ENCODE measurements around the gene PARK7. TPM values are rescaled to one million over a fixed set of nuclear protein-coding genes. Genes with fewer than 3 reads are reported as not detected.
"Not testable (repeated sequence)": the region's sequence is repeated elsewhere in the genome, so short reads cannot be mapped to it uniquely, and the experiment has no call there.

Gene PARK7
- total RNA-seq, 6 experiments from 2014 or later = 331 to 377 (median 362) TPM

GRCh38 chr1:7962014-7962335 lies 464 bp downstream of the PARK7 start:
- Mint-ChIP-seq H3K9me3 (no peaks in the 10 kb centered on the region), H3K27me3 (ENCODE audit: insufficient read depth) (no peaks in the 10 kb centered on the region; the same call in 1 of the 2 replicates), H3K4me1 (ENCODE audit: low read depth) (peaks cover 24% of the 10 kb centered on the region), H3K36me3 (ENCODE audit: low read depth) (peaks cover 21% of the 10 kb centered on the region), H3K4me3 (peak overlapping the region; percentile 99), H3K27ac (peak overlapping the region; percentile 94)
- no peak for DNase-seq
- TF ChIP-seq CTCF (IDR thresholded peaks at IDR 0.05) = no peak

- H3K27ac Mint-ChIP-seq = peak overlapping the region; percentile 94
- H3K27me3 Mint-ChIP-seq (ENCODE audit: insufficient read depth) = no peaks in the 10 kb centered on the region; the same call in 1 of the 2 replicates
- no peak for DNase-seq
- H3K4me3 Mint-ChIP-seq = peak overlapping the region; percentile 99
- H3K36me3 Mint-ChIP-seq (ENCODE audit: low read depth) = peaks cover 25% of the 10 kb centered on the region
- no peaks in the 10 kb centered on the region for H3K9me3 Mint-ChIP-seq
- no peak for TF ChIP-seq CTCF (IDR thresholded peaks at IDR 0.05)
- peaks cover 19% of the 10 kb centered on the region for H3K4me1 Mint-ChIP-seq (ENCODE audit: low read depth)
Measured at GRCh38 chr1:7962636-7963377, 1.3 kb downstream of the PARK7 start.

- H3K27ac Mint-ChIP-seq; H3K4me3 Mint-ChIP-seq; H3K9me3 Mint-ChIP-seq; DNase-seq; H3K27me3 Mint-ChIP-seq (ENCODE audit: insufficient read depth): not testable (repeated sequence)
- Mint-ChIP-seq H3K4me1 (ENCODE audit: low read depth) (peaks cover 19% of the 10 kb centered on the region), H3K36me3 (ENCODE audit: low read depth) (peaks cover 25% of the 10 kb centered on the region)
Measured at GRCh38 chr1:7963378-7963730, 1.8 kb downstream of the PARK7 start.

GRCh38 chr1:7963841-7964240 lies 2.3 kb downstream of the PARK7 start:
- not testable (repeated sequence) for DNase-seq; H3K4me3 Mint-ChIP-seq; H3K27ac Mint-ChIP-seq; H3K9me3 Mint-ChIP-seq; H3K27me3 Mint-ChIP-seq (ENCODE audit: insufficient read depth)
- Mint-ChIP-seq H3K4me1 (ENCODE audit: low read depth) (peaks cover 19% of the 10 kb centered on the region), H3K36me3 (ENCODE audit: low read depth) (peaks cover 26% of the 10 kb centered on the region)

- Mint-ChIP-seq H3K36me3 (ENCODE audit: low read depth) (peaks cover 32% of the 10 kb centered on the region), H3K27ac (no peak overlapping the region; the same call in 1 of the 2 replicates), H3K9me3 (no peaks in the 10 kb centered on the region), H3K4me1 (ENCODE audit: low read depth) (peaks cover 19% of the 10 kb centered on the region), H3K4me3 (no peak overlapping the region), H3K27me3 (ENCODE audit: insufficient read depth) (no peaks in the 10 kb centered on the region; the same call in 1 of the 2 replicates)
- no peak for TF ChIP-seq CTCF (IDR thresholded peaks at IDR 0.05)
- DNase-seq = no peak
Measured at GRCh38 chr1:7964476-7964875, 3.0 kb downstream of the PARK7 start.

- H3K9me3 Mint-ChIP-seq = no peaks in the 10 kb centered on the region
- H3K4me1 Mint-ChIP-seq (ENCODE audit: low read depth) = peaks cover 9% of the 10 kb centered on the region; the same call in 1 of the 2 replicates
- no peak for DNase-seq
- no peak overlapping the region for H3K27ac Mint-ChIP-seq
- peaks cover 50% of the 10 kb centered on the region for H3K36me3 Mint-ChIP-seq (ENCODE audit: low read depth)
- TF ChIP-seq CTCF (IDR thresholded peaks at IDR 0.05) = no peak
- no peaks in the 10 kb centered on the region; the same call in 1 of the 2 replicates for H3K27me3 Mint-ChIP-seq (ENCODE audit: insufficient read depth)
- H3K4me3 Mint-ChIP-seq = no peak overlapping the region
Measured at GRCh38 chr1:7967196-7967595, 5.7 kb downstream of the PARK7 start.

All from HFFc6 (cell line).